Ureter (tissue), 1 donor: ENCODE data around the gene SNX13. TPM values are rescaled to one million over a fixed set of nuclear protein-coding genes. Genes with fewer than 3 reads are reported as not detected.
"Not testable (repeated sequence)": the region's sequence is repeated elsewhere in the genome, so short reads cannot be mapped to it uniquely, and the experiment has no call there.

ENCODE experiments used
- DNase-seq: peaks from one replicate; pipeline ENCODE4 v3.0.0-alpha.2; 2020; ENCODE audit warnings: low spot score
- total RNA-seq: library from RNA; stranded (reverse); gene quantifications from one replicate; pipeline ENCODE4 v1.2.4, GENCODE V29; 2023
- donor health status: DM: yes; HTN: yes; CAD: no.

The SNX13 gene
- total RNA-seq, 1 donor from 2014 or later, result 66.3 TPM

DNA sequence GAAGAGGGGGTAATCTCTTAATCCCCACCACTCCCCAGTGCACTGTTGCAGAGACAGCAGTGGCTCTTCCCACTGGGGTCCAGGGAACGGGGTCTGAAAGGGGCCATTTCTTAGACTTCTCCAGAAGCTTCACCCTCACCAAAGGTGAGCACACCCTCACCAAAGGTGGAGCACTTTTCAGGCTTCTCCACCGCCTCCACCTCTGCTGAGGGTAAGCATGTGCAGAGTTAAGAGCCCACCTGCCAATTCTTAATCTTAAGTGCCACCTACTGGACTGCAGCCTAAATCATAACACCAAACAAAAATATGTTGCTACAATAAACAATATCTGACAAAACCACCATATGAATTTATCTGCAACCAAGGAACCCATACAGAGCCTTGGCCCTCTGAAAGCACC is 27.0 kb downstream of the SNX13 start:
- DNase-seq, result no peak

DNA sequence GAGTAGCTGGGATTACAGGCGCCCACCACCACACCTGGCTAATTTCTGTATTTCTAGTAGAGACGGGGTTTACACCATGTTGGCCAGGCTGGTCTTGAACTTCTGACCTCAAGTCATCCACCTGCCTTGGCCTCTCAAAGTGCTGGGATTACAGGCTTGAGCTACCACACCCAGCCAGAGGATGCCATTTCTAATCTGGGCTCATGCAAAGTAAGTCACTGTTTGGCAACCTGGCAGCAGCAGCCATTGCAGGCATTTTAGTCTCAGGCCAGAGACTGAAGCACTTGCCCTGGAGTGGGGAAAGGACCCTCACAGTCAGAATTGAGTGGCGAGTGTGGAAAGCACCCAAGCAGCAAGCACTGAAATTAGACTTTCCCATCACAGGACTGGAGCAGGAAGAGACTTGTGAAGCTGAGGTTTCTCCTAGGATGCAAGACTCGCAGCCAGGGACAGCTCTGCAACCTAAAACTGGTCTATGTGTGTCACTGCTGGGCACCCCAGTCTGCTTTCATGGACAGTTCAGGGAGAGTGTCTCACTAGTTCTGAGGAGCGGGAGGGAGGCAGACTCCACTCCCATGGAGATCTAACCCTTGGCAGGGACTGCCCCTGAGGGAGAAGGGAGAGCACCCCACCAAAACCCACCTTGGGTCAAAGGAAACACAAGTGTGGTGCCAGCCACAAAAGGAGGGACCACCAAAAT is 27.6 kb downstream of the SNX13 start:
- DNase-seq, result no peak

DNA sequence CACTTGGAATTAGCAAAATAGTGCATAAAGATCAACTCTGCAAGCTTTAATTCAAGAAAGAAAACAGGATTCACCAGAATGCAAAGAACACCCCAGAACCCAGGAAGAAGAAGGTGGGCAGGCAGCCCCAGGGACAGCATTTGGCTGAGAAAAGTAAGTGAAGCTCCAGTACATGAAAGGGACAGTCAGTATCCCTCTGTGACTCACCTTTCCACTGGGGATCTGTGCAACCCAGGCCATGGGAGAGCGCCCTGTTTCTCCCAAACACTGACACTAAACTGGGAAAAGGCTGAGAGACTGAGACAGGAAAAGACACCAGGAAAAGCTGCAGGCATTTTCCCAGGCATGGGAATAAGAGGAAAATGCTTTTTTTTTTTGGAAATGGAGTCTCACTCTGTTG is 28.2 kb downstream of the SNX13 start:
- no peak for DNase-seq

DNA sequence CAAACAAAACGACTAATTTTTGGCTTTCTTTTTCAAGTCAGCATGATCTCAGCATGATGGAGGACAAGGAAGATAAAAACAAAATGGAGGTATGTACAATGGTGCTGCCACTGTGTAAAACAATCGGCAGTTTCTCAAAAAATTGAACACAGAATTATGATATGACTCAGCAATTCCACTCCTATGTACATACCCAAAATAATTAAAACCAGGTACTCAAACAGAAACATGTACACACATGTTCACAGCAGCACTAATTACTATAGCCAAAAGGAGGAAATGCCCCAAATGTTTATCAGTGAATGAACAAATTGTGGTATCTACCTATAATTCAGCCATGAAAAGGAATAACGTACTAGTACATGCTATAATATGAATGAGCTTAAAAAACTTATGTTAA is 29.9 kb downstream of the SNX13 start:
- DNase-seq, result no peak

DNA sequence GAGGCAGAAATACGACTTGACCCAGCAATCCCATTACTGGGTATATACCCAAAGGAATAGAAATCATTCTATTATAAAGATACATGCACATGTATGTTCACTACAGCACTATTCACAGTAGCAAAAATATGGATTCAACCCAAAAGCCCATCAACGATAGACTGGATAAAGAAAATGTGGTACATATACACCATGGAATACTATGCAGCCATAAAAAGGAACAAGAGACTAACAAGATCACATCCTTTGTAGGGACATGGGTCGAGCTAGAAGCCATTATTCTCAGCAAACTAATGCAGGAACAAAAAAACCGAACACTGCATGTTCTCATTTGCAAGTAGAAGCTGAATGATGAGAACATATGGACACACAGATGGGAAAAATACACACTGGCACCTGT is 31.0 kb downstream of the SNX13 start:
- DNase-seq, result not testable (repeated sequence)

DNA sequence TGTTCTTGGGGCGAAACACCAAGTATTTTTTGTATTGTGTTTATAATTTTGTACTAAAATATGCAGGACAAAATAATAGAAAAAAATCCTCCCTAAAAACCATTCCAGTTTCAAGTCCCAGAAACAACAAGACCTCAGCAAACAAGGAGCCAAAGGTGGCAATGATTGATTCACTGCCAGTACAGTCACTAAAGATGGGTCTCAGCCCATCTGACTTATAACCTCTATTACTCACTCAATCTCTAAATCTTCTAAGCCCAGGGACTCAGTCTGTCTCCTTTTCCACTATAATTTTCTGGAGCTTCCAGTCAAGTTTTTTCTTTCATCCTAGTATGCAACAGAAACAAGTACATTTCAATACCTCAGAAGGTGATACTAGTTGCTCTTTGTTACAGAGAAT is 33.3 kb downstream of the SNX13 start:
- no peak for DNase-seq

DNA sequence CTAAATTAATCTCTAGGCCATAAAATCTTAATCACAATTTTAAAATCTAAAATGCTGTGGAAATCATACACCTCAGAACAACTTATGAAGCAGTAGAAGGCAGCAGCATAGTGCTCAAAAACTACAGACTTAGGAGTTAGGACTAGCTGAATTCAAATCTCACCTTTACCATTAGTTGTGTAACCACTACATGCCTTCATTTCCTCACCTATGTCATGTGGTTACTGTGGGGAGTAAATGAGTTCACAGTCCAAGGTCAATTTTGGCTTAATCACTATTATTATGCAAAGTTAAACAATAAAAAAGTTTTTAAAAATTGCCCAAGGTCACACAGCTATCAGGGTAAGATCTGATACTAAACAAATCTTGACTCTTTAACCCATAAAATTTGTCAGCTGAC is 37.0 kb downstream of the SNX13 start:
- no peak for DNase-seq

DNA sequence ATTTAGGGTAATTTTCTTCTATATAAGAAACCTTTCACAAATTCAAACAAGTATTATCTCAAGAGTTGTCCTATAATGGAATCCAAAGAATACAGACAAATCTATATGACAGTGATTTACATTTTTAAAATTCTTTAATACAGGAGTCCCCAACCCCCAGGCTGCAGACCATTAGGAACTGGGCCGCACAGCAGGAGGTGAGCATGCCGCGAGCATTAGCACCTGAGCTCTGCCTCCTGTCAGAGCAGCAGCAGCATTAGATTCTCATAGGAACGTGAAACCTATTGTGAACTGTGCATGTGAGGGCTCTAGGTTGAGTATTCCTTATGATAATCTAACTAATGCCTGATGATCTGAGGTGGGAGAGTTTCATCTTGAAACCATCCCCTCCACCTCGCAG is 37.7 kb downstream of the SNX13 start:
- no peak for DNase-seq

DNA sequence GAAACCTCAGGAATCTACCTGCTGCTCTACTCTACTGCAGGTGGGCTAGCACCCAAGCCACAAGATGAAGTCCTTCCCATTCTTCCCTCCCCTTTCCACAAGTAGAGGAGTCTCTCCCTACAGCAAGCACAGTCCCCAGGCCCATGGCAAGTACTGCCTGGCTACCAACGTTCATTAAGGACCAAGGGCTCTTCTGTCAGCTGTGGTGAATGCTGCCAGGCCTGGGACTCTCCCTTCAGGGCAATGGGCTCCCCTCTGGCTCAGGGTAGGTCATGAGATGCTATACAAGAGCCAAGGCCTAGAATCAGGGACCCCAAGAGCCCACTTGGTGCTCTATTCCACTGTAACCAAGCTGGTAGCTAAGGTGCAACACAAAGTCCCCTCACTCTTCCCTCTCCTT is 39.8 kb downstream of the SNX13 start:
- no peak for DNase-seq

DNA sequence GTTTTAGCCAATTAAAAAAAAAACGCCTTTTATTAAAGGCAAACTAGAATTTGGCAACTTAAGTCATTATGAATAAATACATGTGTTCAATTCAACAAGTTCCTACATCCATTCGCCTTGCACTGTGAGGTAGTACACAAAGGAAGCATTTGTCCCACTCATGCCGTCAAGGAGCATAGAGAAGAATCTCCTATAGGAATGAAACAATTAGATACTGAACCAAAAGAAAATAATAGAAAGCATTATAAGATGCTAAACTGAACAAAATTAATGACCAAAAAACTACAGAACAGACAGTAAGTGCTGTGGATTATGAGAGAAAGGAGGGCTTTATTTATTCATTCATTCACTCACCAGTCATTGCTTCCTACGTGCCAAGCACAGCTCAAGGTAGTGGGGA is 42.2 kb downstream of the SNX13 start:
- no peak for DNase-seq

DNA sequence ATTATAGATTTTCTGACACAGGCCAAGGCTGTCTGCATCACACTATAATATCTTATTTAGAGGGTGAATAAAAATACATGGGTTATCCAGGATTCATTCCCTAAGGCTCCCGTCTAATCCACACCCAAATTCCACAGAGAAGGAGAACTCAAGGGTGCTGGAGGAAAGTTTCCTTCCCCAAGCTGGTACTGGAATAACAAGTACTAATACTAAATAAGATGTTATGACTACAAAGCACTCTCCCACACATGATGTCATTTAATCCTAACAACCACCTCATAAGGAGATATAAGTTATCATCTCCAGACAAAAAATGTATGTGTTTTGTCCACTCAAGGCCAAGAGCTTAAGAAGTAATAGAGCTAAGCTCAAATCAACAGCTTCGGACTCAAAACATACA is 53.0 kb downstream of the SNX13 start:
- no peak for DNase-seq

DNA sequence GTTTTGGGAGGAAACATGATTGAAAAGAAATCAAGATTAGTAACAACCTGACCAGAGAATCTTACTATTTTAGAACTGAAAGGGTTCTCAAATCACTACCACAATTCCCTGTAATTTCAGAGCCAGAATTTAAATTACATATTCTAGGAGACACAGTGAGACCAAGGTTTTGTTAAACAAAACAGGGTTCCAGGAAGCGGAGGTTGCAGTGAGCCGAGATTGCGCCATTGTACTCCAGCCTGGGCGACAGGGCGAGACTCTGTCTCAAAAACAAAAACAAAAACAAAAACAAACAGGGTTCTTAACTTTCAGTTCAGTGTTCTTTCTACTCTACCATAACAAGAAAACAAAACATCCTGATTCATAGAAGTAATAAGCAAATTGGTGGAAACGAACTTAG is 57.6 kb downstream of the SNX13 start:
- no peak for DNase-seq

DNA sequence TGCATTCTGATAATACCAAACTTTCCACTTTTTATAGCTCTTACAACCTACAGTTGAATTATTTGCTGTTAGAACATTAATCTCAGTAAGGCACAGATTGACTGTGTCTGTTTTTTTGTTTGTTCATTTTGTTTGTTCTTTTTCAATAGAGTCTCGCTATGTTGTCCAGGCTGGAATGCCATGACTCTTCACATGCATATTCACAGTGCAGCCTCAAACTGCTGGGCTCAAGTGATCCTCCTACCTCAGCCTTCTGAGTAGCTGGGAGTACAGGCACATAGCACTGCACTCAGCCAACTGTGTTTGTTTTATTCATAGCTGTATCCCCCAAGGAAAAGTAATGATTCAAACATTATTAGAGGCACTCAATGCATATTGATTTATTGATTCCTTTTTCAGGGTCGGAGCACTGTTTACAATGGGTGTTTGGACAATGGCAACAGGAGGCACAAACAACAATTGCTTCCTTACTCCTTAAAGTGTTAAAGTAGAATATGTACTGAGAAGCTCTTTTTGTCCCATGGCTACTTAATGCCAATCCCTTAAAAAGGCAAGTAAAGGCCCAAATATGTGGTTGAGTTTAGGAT is 61.1 kb downstream of the SNX13 start:
- no peak for DNase-seq

DNA sequence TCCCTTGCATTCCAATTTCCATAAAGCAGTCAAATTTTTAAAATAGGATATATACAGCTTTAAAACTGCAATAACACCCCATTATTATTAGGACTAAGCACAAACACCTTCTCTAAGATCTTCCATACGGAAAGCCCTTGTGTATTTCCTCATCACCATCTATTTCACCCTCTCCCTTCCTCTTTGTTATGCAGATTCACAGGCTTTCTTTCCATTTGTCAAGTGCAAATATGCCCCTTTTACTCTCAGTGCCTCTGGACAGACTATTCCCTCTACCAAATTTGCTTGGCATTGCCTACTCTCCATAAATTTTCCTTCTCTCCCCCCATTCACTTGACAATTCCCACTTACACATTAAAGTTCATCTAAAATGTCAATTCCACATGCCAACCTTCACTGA is 61.7 kb downstream of the SNX13 start:
- DNase-seq, result no peak

DNA sequence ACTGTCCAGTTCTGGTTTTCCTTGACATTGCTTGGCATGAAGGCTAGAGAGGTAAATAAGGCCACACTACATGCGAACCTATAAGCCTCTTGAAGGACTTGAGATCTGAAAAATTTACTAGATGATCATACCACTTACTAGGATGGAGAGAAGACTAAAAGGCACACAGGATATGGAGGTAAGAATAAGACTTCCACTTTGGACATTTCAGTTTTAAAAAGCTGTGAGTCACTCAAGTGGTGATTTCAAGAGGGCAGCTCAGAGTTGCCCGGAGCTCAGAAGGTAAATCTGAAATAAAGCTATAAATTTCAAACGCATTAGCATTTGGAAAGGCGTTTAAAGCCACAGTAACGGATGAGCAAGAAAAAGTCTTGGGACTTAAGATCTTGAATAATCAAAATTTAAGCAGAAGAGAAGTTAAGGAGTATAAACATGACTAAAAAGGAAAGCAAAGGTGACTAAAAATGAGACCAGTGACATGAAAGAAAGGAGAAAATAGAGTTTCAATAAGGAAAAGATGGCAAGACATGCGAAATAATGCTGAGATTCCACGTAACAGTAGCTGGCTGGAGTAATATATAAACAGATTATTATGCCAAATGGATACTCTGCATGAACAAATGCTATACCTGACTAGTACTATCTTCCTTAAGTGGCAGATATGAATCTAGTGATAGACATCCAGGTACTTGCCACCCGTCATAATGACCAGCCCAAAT is 68.3 kb downstream of the SNX13 start:
- DNase-seq, result no peak

DNA sequence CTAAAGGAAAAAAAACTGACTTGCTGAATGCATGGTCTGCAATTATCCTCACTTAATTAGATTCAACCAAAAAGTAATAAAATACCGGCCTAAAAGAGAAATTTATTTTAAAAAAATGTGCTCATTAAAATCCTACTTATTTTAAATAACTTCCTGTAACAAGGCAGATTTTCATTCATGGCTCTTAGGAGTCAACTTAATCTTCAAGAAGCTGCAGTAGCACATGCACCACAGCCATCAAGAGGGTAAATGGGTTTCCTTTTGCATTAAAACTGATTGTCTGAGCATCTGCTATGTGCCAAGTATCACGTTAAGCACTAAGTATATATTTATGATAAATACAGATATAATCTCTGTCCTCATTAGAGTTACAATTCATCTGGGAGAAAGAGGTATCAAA is 69.9 kb downstream of the SNX13 start:
- no peak for DNase-seq

DNA sequence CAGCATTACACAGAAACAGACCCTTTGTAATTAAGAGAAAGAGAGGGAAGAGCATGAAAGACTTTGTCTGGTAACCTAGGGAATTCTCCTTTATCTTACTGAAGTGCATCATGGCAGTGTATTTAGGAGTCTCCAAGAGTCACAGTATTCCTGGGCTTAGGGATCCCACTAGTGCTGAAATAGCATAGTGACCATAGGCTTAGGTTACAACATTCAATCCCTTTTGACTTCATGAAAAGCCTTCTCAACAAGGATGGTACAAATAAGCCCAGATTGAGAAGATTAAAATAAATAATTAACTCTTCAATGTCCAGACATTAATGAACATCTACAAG is 76.5 kb downstream of the SNX13 start:
- no peak for DNase-seq

DNA sequence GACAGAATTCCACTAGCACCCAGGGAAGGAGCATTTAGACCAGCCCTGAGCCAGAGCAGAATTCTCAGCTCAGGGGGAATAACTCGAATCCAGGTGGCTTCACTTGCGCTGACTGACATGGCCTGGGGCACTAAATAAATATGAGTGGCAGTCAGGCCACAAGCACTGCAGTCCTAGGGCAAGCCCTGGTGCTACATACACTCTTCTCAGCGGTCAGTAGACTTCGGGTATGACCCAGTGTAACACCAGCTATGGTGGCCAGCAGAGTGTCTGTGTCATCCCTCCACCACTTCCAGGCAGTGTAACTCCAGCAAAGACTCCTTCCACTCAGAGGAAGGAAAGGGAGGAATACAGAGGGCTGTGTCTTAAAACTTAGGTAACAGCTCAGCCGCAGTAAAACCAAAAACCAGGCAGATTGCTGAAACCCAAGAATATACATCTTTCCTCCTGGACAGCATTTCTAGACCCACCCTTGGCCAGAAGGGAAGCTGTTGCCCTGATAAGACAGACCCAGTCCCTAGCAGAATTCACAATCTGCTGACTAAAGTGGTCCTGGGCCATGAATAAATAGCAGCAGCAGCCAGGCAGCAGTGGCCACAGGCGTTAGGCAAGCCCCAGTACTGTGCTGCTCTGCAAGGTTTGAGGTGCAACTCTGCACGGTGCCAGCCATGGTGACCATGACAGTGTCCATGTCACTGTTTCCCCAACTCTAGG is 77.0 kb downstream of the SNX13 start:
- no peak for DNase-seq

DNA sequence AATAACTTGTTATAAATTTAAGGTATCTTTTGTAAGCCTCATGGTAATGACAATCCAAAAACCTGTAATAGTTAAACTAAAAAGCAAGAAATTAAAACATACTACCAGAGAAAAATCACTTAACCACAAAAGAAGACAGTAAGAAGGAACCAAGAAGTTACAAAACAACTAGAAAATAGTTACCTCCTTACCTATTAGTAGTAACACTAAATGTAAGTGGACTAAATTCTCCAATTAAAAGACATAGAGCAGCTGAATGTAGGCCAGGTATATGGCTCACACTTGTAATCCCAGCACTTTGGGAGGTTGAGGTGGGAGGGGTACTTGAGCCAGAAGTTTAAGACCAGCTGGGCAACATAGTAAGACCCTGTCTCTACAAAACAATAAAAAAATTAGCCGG is 84.0 kb downstream of the SNX13 start:
- DNase-seq, result no peak

DNA sequence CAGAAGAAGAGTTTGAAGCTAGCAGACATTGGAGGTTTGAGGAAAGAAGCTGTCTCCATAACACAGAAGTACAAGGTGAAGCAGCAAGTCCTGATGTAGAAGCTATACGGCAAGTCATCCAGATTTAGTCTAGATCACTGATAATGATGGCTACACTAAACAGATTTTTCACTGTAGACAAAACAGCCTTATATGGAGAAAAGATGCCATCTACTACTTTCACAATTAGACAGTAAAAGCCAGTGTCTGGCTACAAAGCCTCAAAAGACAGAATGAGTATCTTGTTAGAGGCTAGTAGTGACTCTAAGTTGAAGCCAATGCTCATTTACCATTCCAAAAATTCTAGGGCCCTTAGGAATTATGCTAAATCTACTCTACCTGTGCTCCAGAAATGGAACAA is 85.1 kb downstream of the SNX13 start:
- DNase-seq, result no peak

DNA sequence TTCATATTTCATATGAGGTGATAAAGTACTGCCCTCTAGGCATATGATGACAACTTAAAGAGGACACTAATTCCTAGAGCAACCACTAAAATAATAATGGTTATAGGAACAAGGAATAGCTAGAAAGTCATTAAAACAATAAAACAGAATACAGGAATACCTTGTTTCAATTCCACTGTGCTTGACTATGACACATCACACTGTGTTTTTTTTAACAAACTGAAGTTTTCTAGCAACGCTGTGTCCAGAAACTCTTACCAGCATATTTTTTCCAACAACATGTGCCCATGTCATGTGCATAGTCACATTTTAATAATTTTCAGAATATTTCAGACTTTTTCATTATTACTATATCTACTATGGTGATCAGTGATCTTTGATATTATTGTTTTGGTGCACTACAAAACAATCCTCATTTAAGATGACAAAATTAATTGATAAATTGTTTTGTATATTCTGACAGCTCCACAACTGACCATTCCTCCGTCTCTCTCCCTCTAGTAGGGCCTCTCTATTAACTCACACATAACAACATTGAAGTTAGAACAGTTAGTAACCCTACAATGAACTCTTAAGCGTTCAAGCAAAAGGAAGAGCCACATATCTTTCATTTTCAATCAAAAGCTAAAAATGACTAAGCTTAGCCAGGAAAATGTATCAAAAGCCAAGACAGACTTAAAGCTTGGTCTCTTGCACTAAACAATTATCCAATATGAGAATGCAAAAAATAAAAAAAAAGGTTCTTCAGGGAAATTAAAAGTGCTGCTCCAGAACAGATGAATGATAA is 85.8 kb downstream of the SNX13 start:
- DNase-seq, result no peak

DNA sequence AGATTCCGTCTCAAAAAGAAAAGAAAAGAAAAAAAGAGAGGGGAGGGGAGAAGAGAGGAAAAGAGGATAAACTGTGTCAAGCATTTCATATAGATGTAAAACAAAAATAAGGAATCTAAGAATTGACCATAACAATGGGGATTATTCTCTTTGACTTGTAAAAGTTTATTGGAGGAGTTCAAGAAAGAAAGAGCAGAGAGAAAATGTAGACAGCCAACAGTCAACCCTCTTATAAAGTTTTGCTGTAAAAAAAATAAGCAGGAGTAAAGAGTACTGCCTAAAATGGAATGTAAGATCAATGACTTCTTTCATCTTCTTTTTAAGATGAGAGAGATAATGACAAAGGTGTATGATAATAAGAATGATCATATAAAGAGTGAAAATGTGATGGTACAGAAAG is 87.9 kb downstream of the SNX13 start:
- DNase-seq, result no peak
